Esophagus squamous epithelium (tissue), 4 donors: ENCODE measurements around the gene CDH13.

ENCODE experiments used
- POLR2A ChIP-seq, 4 donors: fragments of 450-650 bp; IDR thresholded peaks; one replicate each; pipeline ENCODE4 v1.6.1; 2017; ENCODE audit warnings: antibody characterized with exemption in 4 of 4, mild to moderate bottlenecking in 4 of 4, moderate library complexity in 3 of 4
- TF ChIP-seq, protein P1 (sequence below), 6 experiments: fragments of 450-650 bp in 4 of 6; fragments of 200-600 bp in 2 of 6; sonication (generic) in 2 of 6; IDR thresholded peaks; one replicate each; pipeline ENCODE4 v1.5.1; 2016 to 2019; ENCODE audit warnings: antibody characterized with exemption in 6 of 6, mild to moderate bottlenecking in 4 of 6, moderate library complexity in 4 of 6

DNA sequence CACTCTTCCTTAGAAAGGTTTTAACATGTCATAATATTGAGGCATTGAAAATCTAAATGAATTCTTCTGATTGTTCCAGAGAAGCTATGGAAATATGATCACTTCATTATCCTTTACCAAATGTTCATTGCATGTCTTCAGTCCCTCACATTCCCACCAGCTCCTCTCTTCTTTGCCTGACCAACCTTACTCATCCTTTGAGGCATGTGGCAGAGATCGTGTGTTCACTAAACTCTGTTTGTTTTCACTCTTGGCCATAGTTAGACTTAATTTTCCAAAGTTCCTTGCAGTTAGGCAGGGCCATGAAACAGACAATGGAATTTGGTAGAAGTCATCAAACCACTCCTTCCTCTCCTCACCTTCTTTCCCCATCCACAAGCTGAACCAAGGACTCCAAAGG is 914.5 kb downstream of the CDH13 start:
- TF ChIP-seq, protein P1, sequence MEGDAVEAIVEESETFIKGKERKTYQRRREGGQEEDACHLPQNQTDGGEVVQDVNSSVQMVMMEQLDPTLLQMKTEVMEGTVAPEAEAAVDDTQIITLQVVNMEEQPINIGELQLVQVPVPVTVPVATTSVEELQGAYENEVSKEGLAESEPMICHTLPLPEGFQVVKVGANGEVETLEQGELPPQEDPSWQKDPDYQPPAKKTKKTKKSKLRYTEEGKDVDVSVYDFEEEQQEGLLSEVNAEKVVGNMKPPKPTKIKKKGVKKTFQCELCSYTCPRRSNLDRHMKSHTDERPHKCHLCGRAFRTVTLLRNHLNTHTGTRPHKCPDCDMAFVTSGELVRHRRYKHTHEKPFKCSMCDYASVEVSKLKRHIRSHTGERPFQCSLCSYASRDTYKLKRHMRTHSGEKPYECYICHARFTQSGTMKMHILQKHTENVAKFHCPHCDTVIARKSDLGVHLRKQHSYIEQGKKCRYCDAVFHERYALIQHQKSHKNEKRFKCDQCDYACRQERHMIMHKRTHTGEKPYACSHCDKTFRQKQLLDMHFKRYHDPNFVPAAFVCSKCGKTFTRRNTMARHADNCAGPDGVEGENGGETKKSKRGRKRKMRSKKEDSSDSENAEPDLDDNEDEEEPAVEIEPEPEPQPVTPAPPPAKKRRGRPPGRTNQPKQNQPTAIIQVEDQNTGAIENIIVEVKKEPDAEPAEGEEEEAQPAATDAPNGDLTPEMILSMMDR (IDR thresholded peaks at IDR 0.05), result no peak
- no peak for TF ChIP-seq POLR2A (IDR thresholded peaks at IDR 0.05)
